Memory B cell (primary cell): Measurements from ENCODE around the gene PLEKHN1.
"Not testable (repeated sequence)": the region's sequence is repeated elsewhere in the genome, so short reads cannot be mapped to it uniquely, and the experiment has no call there.

Source experiments
- ATAC-seq: fragments of 150-1000 bp; cut with Tn5 transposase; 2 replicates; pipeline ENCODE4 v1.10.0; 2021; ENCODE audit warnings: low read depth, mild to moderate bottlenecking, moderate library complexity
- DNase-seq, 2 donors: peaks; one replicate each; pipeline ENCODE4 v3.0.0; 2022; ENCODE audit warnings: low spot score in 2 of 2
- H3K27ac Mint-ChIP-seq: one replicate; pipeline ENCODE4 v1.8.0; 2022; ENCODE audit warnings: mild to moderate bottlenecking, moderate library complexity, mixed read lengths
- H3K27me3 Mint-ChIP-seq: one replicate; pipeline ENCODE4 v1.8.0; 2022; ENCODE audit warnings: mixed read lengths
- H3K36me3 Mint-ChIP-seq: one replicate; pipeline ENCODE4 v1.8.0; 2022; ENCODE audit warnings: mild to moderate bottlenecking, mixed read lengths
- H3K4me1 Mint-ChIP-seq: one replicate; pipeline ENCODE4 v1.8.0; 2022; ENCODE audit warnings: mixed read lengths
- H3K4me3 Mint-ChIP-seq: one replicate; pipeline ENCODE4 v1.8.0; 2022; ENCODE audit warnings: mild to moderate bottlenecking, moderate library complexity, mixed read lengths
- H3K9me3 Mint-ChIP-seq: one replicate; pipeline ENCODE4 v1.8.0; 2022; ENCODE audit warnings: mixed read lengths

The PLEKHN1 gene

GRCh38 chr1:1012736-1013104 lies 46.4 kb downstream of the PLEKHN1 start:
- not testable (repeated sequence) for H3K36me3 Mint-ChIP-seq, DNase-seq, H3K9me3 Mint-ChIP-seq, H3K27me3 Mint-ChIP-seq
- peak; percentile 5 for ATAC-seq
- peaks cover 21% of the 10 kb centered on the region for H3K4me1 Mint-ChIP-seq
- H3K4me3 Mint-ChIP-seq: peak overlapping the region; percentile 97
- H3K27ac Mint-ChIP-seq: peak overlapping the region; percentile 96

- Mint-ChIP-seq H3K27me3 (peaks cover 5% of the 10 kb centered on the region), H3K4me1 (peaks cover 21% of the 10 kb centered on the region), H3K27ac (peak within 1 kb of the TSS; percentile 96), H3K9me3 (no peaks in the 10 kb centered on the region), H3K36me3 (peaks cover 1% of the 10 kb centered on the region), H3K4me3 (peak within 1 kb of the TSS; percentile 97)
- peak; percentile 79 to 80 for DNase-seq
- peak; percentile 94 for ATAC-seq
Observed at GRCh38 chr1:1013105-1013921, 47.0 kb downstream of the PLEKHN1 start, which contains the start of gene ISG15. ISG15 (plus strand) TSS chr1:1013497; CDS start chr1:1013574, 77 bp downstream.

GRCh38 chr1:1013922-1014648 lies 47.8 kb downstream of the PLEKHN1 start:
- Mint-ChIP-seq H3K27ac (peak overlapping the region; percentile 96), H3K36me3 (peaks cover under 1% of the 10 kb centered on the region), H3K4me1 (peaks cover 19% of the 10 kb centered on the region), H3K27me3 (peaks cover 3% of the 10 kb centered on the region), H3K4me3 (peak overlapping the region; percentile 97), H3K9me3 (no peaks in the 10 kb centered on the region)
- ATAC-seq (no peak), DNase-seq (no peak)

GRCh38 chr1:1014799-1015681 lies 48.8 kb downstream of the PLEKHN1 start:
- peaks cover 18% of the 10 kb centered on the region for H3K4me1 Mint-ChIP-seq
- H3K27me3 Mint-ChIP-seq: peaks cover 1% of the 10 kb centered on the region
- ATAC-seq (no peak), DNase-seq (no peak)
- H3K36me3 Mint-ChIP-seq: no peaks in the 10 kb centered on the region
- peak overlapping the region; percentile 44 for H3K4me3 Mint-ChIP-seq
- H3K9me3 Mint-ChIP-seq: no peaks in the 10 kb centered on the region
- no peak overlapping the region for H3K27ac Mint-ChIP-seq

- Mint-ChIP-seq H3K4me1 (peaks cover 22% of the 10 kb centered on the region), H3K4me3 (peak overlapping the region; percentile 24)
- H3K36me3 Mint-ChIP-seq, H3K9me3 Mint-ChIP-seq, H3K27ac Mint-ChIP-seq, DNase-seq, ATAC-seq, H3K27me3 Mint-ChIP-seq: not testable (repeated sequence)
Observed at GRCh38 chr1:1017397-1018320, 51.4 kb downstream of the PLEKHN1 start.

GRCh38 chr1:1018321-1018685 lies 52.0 kb downstream of the PLEKHN1 start:
- H3K27me3 Mint-ChIP-seq, H3K36me3 Mint-ChIP-seq, DNase-seq, H3K27ac Mint-ChIP-seq, ATAC-seq, H3K9me3 Mint-ChIP-seq: not testable (repeated sequence)
- Mint-ChIP-seq H3K4me3 (peak overlapping the region; percentile 24), H3K4me1 (peaks cover 22% of the 10 kb centered on the region)

GRCh38 chr1:1019122-1019999 lies 53.1 kb downstream of the PLEKHN1 start:
- H3K9me3 Mint-ChIP-seq: no peaks in the 10 kb centered on the region
- H3K4me3 Mint-ChIP-seq: peak overlapping the region; percentile 47
- no peak overlapping the region for H3K27ac Mint-ChIP-seq
- ATAC-seq: peak; percentile 82
- no peaks in the 10 kb centered on the region for H3K36me3 Mint-ChIP-seq
- peak; percentile 74 to 84 for DNase-seq
- H3K4me1 Mint-ChIP-seq: peaks cover 13% of the 10 kb centered on the region
- H3K27me3 Mint-ChIP-seq: peaks cover 6% of the 10 kb centered on the region

GRCh38 chr1:1020000-1020404 lies 53.7 kb downstream of the PLEKHN1 start, which contains the start of gene AGRN:
AGRN (plus strand) TSS chr1:1020120; CDS start chr1:1020173, 53 bp downstream.
- Mint-ChIP-seq H3K4me1 (peaks cover 12% of the 10 kb centered on the region), H3K9me3 (no peaks in the 10 kb centered on the region), H3K27ac (no peak within 1 kb of the TSS), H3K36me3 (no peaks in the 10 kb centered on the region), H3K27me3 (peaks cover 6% of the 10 kb centered on the region), H3K4me3 (peak within 1 kb of the TSS; percentile 76)
- DNase-seq (no peak), ATAC-seq (peak; percentile 4)

GRCh38 chr1:1020415-1021009 lies 54.2 kb downstream of the PLEKHN1 start:
- peaks cover 12% of the 10 kb centered on the region for H3K4me1 Mint-ChIP-seq
- no peaks in the 10 kb centered on the region for H3K9me3 Mint-ChIP-seq
- peak overlapping the region; percentile 54 for H3K4me3 Mint-ChIP-seq
- H3K36me3 Mint-ChIP-seq: no peaks in the 10 kb centered on the region
- ATAC-seq (no peak), DNase-seq (no peak)
- H3K27me3 Mint-ChIP-seq: peaks cover 6% of the 10 kb centered on the region
- no peak overlapping the region for H3K27ac Mint-ChIP-seq

- H3K27ac Mint-ChIP-seq: no peak overlapping the region
- no peak for ATAC-seq
- H3K9me3 Mint-ChIP-seq: no peaks in the 10 kb centered on the region
- peak overlapping the region; percentile 54 for H3K4me3 Mint-ChIP-seq
- H3K36me3 Mint-ChIP-seq: no peaks in the 10 kb centered on the region
- no peak for DNase-seq
- H3K4me1 Mint-ChIP-seq: peaks cover 12% of the 10 kb centered on the region
- H3K27me3 Mint-ChIP-seq: peaks cover 6% of the 10 kb centered on the region
Observed at GRCh38 chr1:1021010-1021919, 55.0 kb downstream of the PLEKHN1 start.

GRCh38 chr1:1021920-1022259 lies 55.6 kb downstream of the PLEKHN1 start:
- Mint-ChIP-seq H3K27ac (no peak overlapping the region), H3K27me3 (peaks cover 6% of the 10 kb centered on the region), H3K4me1 (peaks cover 12% of the 10 kb centered on the region), H3K9me3 (no peaks in the 10 kb centered on the region), H3K4me3 (no peak overlapping the region), H3K36me3 (no peaks in the 10 kb centered on the region)
- no peak for DNase-seq
- no peak for ATAC-seq
